NOMO-1 treated with DMSO at 0.1 percent for 48 hours (cell line): ENCODE measurements around the gene RALY.

Experiments
- DNase-seq: peaks from one replicate; lab custom pipeline; 2025; ENCODE audit not compliant: unreplicated experiment; lab: John Stamatoyannopoulos, UW

Gene RALY

DNA sequence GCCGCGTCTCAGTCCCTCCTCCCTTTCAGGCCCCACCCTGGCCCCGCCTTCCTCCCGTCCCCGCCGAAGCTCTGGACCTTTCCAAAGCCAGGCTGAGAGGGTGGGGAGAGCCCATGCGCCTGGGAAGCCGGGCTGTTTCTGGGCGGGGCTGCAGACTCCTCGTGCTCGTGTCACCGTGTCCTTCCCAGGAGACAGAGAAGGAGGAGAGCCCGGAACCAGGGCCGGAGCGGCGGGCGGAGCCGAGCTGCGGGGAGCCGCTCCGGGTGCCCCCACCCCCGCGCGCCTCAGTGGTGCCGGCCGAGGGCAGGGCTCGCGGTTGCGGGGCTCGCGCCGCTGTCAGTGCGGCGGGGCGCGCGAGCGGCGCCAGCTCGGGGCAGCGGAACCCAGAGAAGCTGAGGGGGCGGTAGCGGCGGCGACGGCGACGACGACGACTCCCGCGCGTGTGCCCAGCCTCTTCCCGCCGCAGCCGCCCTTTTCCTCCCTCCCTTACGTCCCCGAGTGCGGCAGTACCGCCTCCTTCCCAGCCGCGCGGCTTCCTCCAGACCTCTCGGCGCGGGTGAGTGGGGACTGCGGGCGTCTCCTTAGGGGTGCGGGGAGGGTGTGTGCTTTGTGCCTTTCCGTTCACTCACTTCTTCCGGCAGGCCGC, at the start of gene RALY:
Gene RALY (plus strand): TSS at position 336 of the 646 bp plus-strand sequence. CDS start 78,164 bp downstream, outside the sequence.
- peak; percentile 78 for DNase-seq

DNA sequence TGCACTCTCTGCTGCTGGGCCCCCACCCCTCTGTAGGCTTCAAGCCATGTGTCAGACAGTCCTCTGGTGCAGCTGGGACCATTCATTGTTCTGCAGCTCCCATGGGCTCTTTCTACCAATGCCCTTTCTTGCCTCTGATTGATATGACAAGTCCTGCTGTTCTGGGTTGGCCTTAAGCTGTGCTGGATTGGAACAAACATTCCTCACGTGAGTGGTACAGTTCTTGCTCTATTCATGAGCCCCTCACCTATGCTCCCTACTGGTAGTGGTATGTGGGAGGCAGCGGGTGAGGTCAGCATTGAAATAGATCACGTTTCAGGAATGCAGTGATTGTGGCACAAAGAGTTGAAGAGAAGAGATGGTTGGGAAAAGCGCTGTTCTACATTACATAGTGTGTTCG, 48.8 kb upstream of the RALY start:
- DNase-seq, result no peak

DNA sequence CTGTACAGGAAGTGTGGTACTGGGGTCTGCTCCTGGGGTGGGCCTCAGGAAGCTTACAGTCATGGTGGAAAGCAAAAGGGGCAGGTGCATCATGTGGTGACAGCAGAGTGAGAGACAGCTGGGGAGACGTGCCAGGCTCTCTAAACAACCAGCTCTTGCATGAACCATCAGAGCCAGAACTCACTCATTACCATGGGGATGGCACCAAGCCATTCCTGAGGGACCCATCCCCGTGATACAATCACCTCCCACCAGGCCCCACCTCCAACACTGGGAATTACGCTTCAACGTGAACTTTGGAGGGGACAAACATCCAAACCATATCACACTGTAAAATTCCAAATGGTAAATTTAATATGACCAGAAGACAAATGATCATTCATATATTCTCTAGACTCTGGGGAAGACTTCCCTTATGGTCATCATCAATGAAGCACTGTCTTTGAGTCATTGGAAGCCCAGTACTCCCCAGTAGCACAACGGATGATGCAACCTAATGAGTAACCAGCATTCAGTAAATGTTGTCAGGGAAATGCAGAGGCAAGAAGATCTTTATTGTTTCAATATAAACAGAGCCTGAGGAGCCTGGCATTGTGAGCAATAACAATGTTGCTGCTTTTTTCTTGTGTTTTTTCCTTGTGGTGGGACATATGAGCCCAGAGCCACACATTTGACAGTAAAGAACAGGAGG, 48.2 kb upstream of the RALY start:
- DNase-seq, result no peak

DNA sequence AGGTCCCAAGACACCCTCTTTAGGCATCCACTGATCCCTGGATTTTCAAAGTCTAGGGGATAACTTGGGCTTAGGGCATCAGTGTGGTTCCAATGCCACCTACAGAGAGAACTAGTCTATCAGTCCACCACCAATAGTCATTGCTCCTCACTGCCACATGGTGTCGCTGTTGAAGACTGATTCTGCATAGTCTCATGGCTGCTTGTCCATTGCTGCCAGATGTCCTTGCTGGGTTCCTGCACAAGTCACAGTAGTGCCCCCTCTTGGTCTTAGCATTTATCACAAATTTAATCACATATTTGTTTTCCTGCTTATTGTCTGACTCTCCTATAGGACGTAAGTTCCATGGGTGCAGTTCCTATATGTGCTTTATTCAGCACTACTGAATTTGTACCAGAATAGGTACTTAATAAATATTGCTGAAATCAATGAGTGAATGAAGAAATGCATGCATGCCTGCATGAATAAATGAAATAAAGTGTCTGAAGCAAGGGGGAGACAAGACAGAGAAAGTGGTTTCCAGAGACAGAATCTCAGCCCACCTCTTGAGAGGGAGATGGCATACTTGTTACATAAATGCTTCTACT, 45.9 kb upstream of the RALY start:
- DNase-seq, result peak; percentile 59

DNA sequence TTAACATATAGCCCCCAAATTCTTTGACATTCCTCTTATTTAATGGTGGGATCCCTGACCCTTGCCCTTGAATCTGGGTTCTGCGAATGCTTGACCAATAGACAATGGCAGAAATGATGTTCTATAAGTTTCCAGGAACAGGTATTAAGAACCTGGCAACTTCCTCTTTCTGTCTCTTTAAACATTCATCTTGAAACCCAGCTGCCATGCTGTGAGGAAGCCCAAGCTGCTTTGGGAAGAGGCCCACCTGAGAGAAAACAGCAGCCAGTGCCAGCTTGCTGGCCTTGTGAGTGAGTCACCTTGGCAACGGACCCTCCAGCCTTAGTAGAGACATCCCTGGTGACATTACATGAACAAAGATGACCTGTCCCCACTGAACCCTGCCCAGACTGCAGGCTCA, 45.2 kb upstream of the RALY start:
- no peak for DNase-seq

DNA sequence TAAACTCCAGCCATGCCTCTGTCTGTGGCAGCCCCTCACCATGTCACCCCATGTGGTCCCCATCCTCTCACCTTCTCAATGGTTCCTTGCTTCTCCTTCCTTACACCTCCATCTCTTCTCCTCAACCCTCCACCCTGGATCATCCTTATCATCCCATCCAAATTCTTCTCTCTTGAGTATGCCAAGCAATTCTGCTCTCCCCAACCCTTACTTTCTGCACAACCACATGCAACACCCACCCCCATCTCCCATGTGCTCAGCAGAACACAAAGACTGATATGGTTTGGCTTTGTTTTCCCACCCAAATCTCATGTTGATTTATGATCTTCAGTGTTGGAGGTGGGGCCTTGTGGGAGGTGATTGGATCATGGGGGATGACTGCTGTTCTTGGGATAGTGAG, 42.5 kb upstream of the RALY start:
- DNase-seq, result no peak

DNA sequence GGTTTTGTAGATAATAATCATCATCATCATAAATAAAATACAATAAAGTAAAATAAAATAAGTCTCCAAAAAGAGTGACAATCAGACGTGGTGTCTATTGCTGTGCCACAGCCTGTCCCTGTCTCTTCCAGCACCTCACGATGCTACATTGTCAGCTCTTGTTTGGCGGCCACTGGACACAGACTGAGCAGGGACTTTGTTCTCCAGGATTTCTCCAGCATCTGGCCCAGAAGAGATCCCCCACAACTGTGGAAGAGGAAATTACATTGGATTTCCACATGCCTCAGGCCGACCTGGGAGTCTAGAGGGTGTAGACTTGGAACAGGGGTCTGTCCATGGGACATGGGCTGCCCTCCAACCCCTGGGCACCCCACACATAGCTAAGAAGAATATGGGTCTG, 39.2 kb upstream of the RALY start:
- DNase-seq, result no peak

DNA sequence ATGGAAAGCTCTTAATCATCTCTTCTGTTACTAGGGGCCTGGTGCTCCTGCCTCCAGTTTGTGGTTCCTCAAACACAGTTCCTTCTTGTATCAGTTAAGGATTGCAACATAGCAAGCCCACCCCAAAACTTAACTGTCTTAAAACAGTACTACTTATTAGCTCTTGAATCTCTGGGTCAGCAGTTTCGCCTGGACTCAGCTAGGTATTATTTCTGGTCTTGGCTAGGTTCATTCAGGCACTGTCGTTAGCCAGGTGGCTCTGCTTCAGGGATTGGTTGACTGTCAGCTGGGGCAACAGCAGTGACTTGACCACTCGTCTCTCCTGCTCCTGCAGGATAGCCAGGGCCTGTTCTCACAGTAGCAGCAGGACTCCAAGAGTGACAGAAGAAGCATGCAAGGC, 30.0 kb upstream of the RALY start:
- DNase-seq, result peak; percentile 57

DNA sequence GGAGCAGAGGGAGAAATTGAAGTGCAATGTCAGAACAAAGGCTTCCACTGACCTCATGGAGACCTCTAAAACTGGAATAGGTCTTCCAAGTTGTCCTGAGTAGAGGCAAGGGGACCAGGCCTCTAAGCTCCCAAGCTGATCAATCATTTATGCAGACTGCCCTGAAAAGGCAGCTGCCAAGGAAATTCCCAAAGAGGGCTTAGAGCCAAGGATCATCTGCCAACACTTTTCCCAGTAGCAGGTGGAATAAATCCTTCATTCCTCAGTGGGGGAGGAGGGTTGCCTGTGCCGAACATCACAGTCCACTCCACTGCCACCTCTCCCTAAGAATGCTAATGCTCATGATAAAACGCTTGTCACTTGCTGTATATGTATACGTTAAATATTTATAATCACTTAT, 29.3 kb upstream of the RALY start:
- no peak for DNase-seq

DNA sequence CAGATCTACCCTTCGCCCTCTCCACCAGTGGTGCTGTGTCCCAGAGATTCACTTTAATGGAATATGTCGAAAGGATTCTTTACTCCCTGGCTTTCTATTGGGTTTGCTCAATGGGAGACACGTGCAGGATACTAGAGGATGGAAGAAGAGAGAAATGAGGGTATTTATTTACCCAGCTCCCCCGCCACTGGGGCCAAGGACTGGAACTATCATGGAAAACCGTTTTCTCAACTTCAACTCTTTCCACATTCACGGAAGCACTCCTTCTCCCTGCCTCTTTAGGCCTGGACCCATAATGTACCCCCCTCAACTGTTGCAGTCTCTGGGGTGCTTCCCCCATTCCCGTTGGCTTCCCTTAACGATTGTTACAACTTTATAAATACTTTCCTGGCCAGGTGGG, 26.6 kb upstream of the RALY start:
- DNase-seq, result no peak

DNA sequence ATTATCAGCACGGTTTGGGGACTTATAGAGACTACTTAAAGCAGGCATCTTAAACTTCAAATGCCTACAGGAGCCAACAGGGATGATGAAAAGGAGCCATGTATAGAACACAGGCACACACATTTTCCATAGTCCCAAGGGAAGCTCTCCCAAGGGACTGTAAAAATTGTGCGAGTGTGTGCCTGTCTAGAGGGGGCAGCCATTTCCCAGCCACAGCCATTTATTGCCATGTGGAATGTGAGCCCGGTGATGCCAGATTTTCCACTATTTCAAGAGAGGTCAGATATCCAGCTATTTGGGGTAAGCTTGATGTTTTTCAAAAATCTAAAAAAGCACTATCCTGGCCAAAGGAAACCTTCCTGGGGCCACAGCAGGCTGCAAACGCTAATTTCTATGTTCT, 24.1 kb upstream of the RALY start:
- DNase-seq, result no peak

DNA sequence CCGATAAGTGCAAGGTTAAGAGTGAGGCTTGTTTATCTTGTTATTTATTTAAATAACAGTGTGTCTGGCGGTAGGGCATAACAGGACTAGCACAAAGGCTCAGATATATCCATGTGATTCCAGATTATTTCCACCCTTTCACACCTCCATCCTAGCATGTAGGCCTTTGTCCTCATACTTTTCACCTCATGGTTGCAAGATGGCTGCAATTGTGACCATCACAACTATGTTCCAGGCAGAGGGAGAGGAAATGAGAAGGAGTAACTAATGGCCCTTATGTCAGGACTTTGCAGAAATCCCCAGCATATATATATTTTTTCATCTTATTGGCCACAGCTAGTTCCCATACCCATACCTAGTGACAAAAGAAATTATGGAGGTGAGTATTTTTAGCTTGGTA, 23.5 kb upstream of the RALY start:
- DNase-seq, result no peak

DNA sequence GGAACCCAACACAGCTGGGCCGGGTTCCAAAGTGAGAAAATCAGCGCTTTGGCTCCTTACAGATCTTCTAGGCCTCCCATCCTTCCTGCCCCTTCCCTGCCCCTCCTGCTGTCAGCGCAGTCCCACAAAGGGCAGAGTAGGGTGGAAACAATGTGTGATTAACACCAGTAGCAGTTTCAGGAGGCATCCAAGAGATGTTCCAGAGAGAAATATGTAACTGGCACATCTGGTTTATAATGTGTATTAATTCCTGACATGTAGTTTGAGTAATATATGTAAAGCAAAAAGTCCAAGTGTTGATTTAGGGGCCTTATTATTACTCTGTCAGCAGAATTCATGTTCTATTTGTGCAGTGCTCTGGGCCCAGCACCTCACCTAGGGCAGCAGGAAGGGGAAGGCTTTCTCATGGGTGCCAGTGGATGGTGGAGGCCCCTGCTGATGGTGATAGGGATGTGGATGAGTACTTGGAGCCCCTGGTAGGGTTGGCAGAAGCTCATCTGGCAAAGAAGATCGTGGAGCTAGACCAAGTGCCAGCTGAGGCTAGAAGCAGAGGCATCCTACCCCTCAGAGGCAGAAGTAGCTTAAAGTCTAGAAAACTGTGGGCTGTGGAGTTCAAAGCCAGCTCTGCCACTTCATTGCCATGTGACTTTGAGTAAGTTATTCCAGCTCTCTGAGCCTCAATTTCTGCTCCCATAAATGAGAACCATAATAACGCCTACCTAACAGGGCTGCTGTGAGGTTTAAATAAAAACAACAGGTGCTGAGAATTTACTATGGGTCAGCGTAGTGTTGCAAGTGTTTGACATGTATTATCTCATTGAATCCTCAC, 22.4 kb upstream of the RALY start:
- no peak for DNase-seq

DNA sequence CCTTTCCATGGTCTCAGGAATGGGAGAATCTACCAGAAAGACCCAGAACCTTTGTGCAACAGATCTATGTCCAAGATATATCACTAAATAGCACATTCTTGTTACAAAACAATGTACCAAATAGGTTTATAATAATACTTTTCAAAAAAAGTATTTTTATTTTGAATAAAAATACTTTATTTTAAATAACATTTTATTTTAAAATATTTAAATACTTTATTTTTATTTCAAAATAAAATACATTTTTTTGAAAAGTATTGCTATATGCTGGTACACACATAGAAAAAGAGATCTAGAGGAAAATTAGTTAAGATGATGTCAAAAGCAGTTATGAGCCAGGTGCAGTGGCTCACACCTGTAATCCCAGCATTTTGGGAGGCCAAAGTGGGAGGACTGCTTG, 16.8 kb upstream of the RALY start:
- DNase-seq, result no peak

DNA sequence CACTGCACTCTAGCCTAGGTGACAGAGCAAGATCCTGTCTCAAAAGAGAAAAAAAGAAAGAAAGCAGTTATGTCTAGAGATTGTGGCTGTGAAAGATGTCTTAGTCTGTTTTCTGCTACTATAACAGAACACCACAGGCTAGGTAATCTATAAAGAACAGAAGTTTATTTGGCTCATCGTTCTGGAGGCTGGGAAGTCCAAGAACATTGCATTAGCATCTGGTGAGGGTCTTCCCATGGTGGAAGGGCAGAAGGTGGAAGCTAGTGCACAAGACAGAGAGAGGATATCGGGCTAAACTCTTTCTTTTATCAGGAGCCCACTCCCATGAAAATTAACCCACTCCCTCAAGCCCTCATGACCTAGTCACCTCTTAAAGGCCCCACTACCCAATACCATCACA, 16.2 kb upstream of the RALY start:
- no peak for DNase-seq

DNA sequence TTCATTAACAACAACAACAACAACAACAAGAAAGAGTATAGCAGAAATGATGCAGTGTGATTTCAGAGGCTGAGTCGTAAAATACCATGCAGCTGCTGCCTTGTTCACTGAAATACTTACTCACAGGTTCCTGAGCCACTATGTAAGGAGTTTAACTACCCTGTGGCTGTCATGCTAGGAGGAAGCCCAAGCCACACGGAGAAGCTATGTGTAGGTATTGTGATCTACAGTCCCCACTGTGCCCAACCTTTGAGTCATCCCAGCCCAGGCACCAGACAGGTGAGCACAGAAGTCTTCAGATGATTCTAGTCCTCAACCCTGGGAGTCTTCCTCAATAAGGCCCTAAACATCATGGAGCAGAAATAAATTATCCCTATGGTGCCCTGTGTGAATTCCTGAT, 14.6 kb upstream of the RALY start:
- DNase-seq, result no peak

DNA sequence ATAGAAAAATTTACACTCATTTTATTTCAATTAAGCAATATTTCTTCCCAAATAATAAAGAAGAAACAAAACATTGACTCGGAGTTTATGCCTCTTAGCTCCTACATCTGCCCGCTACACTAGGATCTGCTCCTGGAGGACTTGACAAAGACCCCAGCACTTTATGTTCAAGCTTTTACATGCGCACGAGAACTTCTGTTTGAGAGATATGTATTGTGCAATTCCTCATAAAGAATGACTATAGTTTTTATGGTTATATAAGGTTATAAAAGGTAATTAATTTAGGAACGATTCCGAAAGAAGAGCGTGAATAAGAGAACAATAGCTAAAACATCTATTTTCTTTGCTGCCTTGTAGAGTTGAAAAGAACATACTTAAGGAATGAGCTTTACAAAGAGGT, 12.4 kb upstream of the RALY start:
- DNase-seq, result no peak

DNA sequence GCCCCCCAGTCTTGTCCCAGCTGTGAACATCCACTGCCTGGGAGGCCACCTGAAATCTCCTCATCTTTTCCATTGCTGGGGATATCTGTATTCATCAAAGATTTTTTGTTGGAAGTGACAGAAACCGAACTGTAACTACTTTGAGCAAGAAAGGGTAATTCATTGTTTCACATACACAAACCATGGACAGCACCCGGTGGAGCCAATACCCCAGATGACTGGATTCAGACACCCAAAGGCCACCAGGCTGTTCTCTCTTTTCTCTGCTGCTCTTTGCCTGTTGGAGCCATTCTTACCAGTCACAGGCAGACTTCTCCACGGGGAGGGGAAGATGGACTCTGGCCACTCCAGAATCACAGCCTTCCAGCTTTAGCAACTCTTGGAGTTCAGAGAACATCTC, 11.7 kb upstream of the RALY start:
- DNase-seq, result no peak

DNA sequence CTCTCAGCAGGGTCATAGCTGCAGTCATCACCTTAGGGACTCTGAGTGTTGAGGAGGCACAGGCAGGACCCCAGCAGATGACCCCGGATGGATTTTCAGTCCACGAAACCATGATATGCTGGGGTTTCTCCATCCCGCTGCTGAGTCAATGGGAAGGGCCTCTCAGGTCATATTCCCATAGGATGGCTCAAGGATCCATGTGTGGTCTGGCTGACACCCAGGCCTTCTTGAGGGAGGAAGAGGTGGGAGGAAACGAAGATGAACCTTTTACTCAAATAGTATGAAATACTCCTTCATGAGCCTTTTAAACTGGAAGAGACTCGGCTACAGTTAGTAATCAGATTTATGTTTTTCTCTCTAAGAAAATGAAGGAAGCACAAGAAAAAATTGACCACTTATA, 10.3 kb upstream of the RALY start:
- no peak for DNase-seq

DNA sequence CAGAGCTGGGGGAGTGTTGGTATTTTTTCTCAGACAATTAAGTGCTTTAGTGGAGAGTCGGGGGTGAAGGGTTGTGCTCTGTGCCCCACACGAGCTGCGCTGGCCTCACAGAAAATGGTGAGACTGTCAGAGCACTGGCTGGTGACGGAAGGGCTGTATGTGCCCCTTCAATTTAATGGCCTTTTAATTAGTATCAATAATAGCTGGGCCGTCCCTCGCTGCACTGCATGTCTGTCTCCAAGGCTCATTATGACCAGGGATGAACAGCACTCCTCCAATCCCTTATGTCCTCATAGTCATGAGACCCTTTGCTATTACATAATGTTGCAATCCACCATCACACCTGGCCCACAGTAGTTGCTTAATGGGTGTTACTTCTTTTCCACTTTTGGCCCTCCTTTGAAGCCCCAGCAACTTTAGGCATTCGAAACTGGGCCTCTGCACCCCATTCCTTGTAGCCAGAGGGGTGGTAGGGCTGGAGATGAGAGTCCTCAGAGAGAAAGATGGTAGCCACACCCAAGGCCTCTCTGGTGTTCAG, 9.5 kb upstream of the RALY start:
- DNase-seq, result no peak

DNA sequence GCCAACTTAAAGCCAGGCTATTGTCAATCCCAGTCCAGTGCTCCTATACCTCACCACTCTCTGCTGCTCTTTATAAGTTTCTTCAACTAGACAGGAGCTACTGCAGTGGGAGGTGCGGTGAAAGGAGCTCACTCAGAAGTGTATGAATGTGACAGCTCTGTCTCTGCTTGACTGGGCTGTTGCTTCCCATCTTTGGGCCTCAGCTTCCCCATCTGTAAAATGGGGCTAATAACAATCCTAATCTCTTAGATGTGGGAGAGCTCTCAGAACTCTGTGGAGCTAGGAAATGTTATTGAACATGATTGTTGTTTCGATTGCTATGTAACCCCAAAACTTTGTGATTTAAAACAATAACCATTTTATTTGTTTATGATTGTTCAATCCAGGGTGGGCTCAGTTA, 8.4 kb upstream of the RALY start:
- no peak for DNase-seq

DNA sequence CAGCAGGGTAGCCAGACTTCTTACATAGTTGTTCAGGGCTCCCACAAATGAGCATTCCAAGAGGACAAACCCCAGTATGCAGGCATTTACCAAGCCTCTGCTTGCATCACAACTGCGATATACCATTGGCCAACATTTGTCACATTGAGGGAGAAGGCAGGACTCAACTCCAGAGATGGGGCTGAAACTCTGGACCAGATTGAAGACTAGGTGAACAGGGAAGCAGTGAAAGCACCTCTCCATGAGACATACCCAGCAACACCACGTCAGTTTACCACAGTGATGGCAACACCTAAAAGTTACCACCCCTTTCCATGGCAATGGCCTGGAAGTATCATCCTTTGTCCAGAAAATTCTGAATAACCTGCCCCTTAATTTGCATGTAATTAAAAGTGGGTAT, 7.9 kb upstream of the RALY start:
- no peak for DNase-seq
